NCI-H526 treated with DMSO at 0.1 percent for 48 hours (cell line): Measurements from ENCODE around the gene CCNO.
A peak's percentile ranks its signal among the peaks of the same experiment; 100 is the strongest.

Source experiments
- DNase-seq: peaks from one replicate; lab custom pipeline; 2025; lab: John Stamatoyannopoulos, UW

The CCNO gene

DNA sequence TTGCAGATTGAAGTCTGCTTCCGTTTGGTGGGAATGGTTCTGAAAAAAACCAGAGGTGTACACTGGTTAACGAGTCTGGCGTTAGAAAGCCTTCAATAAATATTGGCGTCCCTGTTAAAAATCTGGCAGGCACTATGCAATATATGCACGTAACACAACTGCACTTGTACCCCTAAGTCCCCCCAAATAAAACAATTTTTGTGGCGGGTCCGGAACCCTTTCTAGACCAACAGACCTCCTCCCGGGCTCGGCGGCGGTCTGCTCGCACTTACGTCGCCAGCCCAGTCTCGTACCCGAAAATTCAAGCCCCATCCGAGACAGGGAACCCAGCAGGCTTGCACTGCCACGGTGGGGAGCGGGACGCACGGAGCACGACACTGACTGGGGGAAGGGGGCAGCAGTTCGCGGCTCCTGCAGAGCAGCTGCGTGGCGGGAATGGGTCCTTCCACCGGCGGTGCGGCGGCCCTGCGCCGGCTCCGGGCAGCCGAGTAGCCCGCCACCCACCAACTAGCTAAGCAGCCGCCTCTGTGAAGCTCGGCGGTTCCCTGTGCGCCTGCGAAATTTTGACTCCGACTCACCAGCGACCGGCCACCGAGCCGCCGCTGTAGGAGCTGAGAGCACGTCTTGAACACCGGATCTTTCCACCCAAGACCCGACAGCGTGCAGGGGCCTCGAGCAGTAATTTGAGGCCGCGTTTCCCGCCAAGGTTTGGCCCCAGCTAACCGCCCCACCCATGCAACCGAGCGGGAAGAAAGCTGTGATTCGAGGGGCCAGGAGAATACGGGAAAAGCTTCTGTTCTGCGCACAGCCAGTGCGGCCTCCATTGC, 10.2 kb downstream of the CCNO start:
- DNase-seq: no peak

DNA sequence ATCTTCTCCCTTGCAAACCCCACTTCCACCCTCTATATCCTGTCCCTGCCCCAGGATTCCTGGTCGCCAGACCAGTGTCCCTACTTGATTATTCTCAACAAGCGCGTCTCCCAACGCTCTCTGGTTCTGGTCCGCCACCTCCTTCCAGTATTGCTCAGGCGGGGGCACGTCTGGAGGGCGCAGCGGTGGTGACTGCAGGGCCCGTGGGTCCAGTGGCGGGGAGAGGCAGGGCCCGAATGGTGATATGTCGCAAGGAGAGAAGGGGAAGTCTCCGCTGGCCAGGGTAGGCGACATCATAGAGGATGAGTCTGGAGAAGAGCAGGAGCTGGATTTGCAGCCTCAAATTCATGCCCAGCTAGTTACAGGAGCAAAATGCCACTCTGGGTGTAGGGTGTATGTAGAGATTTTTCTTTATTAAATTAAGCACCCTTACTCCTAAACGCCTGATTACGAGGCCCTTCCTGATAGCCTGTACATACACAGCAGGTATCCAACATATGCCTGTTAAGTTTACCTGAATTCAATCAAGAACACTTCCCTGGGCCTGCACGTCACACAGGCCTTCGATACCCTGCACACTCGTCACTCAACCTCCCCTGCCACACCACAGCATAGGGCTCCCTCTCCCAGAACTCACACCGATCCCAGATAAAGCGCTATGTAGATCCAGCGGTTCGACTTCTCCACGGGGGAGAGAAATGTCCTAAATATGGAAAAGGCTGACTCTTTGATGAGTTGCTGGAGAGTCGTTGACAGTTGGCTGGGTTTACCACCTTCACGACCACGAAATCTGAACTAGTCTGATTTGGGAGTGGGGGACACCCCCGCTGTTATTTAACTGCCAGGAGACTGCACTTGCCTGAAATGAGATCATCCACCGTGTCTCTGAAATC, 11.1 kb downstream of the CCNO start:
- no peak for DNase-seq

DNA sequence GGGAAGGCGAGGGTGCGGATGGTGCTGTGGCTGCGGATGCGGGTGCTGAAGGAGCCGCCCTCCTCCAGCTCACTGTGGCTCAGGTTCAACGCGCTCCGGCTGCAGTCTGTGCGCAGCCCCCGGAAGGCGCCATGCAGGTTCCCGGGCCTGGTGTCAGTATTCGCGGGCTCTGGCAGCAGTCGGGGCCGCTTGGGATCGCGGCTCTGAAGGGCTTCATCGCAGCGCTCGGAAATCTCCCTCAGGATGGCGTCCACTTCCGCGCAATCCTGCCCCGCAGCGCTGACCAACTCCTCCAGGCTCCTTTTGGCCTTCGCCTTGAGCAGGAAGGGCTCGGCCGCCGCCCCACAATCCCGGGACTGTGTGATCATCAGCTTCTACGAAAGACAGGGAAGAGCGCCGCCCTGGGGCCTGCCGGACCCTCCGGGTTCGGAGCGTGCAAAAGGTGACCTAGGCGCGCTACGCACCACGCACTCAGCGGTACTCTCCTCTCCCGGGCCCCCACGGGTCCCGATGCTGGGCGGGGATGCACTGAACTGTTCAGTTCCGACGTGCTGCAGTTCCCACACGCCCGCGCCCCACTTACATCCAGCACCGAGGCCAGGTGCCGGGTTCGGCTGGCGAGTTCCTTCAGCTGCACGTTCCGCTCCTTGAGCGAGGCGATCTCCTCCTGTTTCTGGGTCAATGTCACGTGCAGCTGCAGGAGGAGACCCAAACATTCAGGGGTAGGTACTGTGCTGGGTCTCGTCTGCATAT, 12.8 kb downstream of the CCNO start:
- no peak for DNase-seq

DNA sequence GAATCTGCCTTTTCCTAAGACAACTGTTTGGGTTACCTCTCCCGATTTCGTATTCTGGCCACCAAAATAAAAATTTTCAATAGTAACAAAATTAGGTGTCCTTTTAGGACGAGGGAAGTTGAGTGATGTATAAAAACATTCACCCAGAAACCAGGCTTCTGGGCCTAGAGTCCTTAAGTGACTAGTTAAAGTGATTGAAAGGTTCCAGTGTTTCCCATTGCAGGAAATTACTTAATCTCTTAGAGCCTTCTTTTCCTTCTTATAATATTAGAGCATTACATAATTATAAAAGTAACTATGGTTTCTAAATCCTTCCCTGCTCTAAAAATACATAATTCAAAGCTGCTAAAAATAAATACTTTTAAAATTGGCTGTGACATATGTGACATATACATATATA, 13.6 kb downstream of the CCNO start:
- DNase-seq: no peak

DNA sequence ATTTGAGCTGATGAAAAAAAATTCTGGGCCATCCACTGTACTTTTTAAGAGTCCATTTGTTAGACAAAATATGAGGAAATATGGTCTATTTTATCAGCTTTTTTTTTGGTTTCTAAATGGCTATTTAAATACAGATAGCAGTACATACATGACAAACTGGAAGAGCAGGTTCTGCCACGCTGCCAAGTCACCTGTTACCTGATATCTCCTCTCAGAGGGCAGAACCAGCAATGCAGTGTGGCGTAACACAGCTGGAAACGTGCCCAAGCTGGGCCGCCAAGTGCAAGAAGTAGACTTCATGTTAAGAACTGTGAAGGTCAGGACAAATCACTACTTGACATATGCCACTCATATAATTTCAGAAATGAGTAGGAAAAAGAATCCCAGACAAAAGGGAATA, 14.4 kb downstream of the CCNO start:
- peak; percentile 73 for DNase-seq

DNA sequence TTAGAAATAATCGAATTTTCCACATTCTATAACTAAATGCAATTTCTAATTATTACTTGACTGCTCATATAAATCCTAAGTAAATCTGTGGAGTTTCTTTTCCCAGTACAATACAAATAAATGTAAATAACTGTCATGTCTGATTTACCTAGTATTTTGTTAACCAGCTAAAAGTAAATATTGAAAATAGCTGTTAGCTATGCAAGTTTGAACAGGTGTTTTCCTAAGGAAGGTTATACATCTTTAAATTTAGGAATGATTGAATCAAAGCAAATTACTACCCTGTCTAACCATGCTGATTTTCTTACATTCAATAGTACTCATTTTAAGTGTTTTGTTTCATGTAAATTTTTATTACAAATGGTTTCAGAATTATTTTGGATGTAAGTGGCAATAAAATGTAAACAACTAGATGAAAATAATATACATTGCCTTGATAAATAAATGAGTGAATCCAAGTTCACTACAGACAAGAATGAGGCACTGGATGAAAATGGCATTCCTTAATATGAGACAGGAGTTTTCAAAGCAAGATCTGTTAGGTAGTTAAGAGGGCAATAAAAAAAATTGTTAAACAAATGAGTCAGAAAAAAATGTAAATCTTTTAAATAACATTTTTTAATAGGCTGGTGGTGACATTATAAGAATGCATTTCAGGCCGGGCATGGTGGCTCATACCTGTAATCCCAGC, 22.1 kb downstream of the CCNO start:
- DNase-seq: peak; percentile 35

DNA sequence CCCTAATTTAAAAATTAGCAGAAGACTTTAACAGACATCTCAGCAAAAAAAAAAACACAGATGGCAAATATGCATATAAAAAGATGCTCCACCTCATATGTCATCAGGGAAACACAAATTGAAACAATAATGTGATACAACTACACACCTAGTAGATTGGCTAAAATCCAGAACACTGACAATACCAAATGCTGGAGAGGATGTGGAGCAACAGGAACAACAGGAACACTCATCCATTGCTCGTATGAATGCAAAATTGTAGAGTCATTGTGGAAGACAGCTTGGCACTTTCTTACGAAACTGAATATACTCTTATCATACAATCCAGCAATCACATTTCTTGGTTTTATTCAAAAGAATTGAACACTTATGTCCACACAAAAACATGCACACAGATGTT, 28.4 kb downstream of the CCNO start:
- no peak for DNase-seq

DNA sequence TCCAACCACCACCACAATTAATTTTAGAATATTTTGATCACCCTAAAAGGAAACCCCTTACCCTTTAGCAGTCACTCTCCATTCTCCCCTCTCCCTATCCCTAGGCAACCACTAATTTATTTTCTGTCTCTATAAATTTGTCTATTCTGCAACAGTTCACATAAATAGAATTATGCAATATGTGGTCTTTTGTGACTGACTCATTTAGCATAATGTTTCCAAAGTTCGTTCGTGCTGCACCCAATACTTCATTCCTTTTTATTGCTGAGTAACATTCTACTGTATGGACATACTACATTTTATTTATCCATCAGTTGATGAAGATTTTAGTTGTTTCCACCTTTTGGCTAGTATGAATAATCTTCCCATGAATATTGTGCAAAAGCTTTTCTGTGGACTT, 42.2 kb downstream of the CCNO start:
- DNase-seq: no peak

DNA sequence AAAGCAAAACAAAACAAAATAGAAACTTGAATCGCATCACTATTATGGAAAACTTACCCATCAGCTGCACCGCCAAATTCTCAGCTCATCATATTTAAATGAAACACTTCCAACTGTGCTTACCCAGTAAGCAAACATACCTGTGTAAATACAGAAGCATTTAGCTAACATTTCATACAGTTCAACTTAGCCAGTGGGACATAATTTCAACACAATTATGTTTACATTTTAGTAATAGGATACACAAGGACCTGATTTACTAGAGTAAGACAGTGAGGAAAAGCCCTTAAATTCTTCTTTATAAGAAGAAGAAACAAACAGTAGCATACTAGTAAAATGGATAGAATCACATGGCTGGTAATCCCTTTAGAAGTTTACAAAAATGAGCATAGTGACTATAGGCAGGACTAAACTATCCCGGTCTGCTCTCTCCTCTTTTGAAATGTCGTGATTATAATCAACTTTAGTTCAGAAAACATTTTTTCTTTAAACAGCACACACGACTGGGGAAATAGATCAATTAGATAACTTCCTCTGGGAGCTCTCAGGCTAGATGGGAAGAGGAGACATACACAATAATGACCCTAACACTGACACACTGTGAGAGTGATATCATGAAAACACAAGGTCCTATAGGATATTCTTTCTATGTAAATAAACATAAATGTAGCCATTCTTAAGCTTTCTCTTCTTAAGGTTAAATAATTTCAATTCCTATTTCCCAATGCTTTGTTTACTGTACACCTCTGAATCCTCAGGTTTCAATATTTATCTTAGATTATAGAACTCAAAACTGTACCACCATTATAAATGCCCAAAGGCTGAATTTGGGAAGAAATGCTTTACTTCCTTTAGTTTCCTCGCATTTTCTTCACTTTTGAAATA, 44.5 kb downstream of the CCNO start:
- peak; percentile 46 for DNase-seq

DNA sequence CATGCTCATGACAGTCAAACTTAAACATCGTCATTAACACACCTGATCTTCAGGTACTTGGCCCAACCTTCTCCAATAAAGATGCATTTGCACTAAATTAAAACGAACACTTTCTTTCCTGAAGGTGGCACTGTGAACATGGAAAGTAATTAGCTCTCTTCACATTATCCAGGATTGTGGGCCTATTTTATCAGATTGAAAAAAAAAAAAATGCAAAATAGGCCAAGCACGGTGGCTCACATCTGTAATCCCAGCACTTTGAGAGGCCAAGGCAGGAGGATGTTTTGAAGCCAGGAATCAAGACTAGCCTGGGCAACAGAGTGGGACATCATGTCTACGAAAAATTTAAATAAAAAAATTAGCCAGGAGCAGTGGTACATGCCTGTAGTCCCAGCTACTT, 46.0 kb downstream of the CCNO start:
- DNase-seq: peak; percentile 43
